Fibroblast of skin of left quadriceps (primary cell): Measurements from ENCODE around the gene IGF2R.
"Not testable (repeated sequence)": the region's sequence is repeated elsewhere in the genome, so short reads cannot be mapped to it uniquely, and the experiment has no call there.

Source experiments
- DNase-seq, 2 experiments: peaks; one replicate each; pipeline ENCODE4 v3.0.0-alpha.2; 2013; ENCODE audit warnings: low read depth in 2 of 2

Gene IGF2R

DNA sequence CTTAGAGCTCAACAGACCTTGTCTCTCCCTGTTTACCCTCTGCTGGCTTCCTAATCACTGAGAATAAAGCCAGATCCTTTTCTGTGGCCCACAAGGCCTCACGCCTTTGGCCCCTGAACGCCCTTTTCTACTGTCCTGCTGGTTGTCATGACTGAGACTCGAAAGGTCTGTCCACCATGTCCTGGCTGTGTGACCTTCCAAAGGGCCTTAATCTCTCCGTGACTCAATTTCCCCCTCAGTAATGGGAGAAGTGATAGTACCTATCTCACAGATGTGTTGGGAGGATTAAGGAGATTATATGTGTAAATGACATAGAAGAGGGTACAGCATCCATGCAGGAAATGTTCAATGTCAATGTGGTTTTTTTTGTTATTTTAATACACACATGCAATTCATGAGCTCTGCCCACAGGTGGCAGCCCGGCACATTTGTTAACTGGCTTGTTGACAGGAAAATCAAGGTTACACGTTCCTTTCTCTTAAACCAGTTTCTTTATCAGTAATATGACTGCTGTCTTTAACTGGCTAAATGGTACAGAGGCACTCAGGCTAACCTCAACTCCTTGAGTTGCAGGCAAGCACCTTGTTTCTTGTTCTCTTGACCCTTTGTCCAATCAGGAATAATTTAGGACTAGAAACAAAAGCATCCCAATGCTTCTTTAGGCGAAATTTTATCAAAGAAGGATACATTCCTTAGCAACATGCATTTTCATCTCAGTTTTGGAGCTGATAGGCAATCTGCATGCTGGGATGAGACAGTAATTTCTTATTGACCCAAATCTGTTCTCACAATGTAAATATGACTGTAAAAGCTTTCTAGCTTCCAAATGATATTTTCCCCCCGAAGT is 169.3 kb downstream of the IGF2R start:
- DNase-seq = peak; percentile 37 to 45

DNA sequence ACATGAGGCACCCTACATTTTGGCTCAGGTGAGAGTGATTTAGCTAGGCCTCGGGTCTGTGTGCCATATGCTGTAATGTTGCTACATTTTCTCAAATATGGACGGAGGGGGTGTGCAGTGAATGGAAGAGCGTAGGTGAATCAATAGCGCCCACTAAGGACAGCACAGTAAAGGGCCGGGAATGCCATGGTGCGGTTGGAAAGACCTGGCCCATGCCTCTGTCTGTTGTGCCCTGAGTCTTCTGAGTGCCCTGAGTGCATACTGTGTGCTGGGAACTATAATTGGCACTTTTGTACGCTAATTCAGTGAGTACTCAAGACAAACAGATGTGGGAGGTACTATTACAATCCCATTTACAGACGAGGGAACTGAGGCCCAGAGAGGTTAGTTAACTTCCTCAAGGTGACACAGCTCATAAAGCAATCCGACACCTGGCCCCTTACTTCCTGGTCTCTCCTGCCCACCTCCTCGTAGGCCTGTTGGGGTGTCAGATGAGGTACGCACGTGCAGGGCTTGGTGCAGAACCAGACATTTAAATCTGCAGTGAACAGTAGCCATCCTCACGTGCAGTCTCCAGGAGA is 170.0 kb downstream of the IGF2R start:
- DNase-seq = no peak

DNA sequence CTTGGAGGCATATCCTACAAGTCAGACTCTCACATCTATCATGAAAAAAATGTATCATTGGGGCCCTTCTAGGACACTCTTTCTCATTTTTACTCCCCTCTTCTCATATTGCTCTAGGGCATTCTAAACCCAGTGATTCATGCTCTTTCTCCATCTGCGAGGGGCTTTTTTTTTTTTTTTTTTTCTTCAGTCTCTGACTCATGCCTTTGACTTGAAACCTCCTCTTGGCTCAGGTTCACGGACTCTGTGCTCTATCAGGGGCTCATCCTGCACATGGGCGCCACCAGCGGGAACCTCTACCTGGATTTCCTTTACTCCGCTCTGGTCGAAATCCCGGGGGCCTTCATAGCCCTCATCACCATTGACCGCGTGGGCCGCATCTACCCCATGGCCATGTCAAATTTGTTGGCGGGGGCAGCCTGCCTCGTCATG is 170.6 kb downstream of the IGF2R start:
- DNase-seq = peak; percentile 88 to 89

DNA sequence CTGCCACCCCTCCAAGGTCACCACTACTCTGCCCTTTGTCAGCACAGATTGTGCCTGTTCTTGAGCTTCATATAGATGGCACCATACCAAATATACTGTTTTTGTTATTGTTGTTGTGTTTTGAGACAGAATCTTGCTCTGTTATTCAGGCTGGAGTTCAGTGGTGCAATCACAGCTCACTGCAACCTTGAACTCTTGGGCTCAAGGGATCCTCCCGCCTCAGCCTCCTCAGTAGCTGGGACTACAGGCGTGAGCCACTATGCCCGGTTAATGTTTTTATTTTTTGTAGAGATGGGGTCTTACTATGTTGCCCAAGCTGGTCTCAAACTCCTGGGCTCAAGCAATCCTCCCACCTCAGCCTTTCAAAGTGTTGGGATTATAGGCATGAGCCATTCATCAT is 171.6 kb downstream of the IGF2R start:
- not testable (repeated sequence) for DNase-seq

DNA sequence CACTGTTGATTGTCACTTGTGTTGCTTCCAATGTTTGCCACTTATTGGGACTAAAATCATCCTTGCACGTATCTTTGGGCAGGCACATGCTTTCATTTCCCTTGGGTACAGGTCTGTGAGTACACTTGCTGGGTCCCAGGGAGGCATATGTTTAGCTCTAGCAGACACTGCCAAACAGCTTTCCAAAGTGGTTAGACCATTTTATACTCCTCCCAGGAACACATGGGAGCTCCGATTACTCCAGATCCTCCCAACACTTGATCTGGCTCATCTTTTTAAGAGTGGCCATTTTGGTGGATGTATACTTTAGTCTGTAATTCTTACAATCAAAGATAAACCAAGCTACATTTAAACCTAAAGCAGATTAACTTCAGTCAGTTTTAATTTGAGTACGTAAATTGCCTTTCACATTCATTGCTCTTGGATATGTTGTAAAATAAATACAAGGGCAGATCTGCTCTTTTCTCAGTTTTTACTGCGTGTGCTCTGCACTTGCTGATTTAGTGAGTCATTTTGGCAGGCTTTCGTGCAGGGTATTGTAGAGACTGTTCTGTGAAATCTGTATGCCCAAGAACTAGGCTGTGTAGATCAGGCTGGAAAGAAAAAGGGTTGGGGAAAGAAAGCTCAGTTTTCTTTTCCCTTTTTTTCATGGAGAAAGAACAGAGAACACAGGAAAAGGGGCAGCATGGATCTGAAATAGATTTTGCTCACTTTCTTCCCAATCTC is 172.3 kb downstream of the IGF2R start:
- peak; percentile 29 to 34 for DNase-seq

DNA sequence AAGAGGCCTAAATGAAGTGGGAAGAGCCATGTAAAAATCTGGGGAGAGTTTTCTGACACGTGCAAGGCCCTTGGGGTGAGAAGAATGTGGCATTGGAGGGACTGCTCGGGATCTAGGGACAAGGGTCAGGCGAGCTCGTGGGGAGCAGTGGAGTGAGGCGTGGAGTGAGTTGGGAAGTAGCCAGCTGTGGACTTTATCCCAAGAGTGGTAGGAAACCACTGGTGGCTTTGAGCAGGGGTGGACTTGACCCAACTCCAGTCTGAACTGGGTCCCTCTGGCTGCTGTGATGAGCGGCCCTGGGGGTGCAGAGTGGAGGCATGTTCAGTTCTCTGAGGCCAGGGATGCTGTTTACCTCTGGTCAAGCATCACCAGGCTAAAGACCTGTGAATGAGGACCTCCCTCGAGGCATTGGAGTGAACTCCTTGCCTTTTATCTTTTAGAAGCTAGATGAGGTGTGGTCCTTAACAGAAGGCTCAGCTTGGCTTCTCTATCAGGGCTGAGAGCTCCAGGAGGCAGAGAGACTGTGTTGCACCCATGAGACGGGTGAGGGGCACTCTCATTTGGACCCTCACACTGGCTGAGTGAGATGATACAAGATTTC is 173.3 kb downstream of the IGF2R start:
- DNase-seq = no peak

DNA sequence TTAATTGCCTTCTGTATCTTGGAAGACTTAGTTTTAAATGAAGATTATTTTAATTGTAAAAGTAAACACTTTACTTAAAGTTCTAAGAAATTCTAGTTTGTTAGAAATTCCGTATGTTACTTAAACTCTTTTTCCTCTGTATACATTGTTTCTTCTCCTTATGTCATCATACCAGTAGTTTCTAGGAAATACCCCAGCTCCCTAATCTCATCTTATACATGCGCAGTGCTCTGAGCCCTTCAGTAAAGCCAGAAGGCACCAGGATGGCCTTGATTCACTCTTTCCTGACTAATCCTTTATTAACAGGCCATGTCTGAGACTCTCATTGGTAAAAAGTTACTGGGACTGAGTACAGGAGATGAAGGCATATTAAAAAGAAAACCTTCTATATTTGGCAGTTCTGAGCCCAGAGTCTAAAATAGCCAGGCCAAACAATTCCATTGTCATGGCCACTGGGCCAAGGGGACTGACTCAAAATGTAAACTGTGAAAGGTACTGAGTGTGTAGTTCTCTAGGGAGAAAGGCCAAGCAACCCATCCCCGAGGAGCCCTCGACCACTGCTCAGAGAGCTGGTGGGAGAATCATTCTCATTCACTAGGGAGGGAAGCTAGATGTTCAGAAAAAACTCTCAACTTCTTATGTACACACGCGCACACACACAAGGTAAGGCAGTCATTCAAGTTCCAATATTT is 177.7 kb downstream of the IGF2R start:
- DNase-seq = no peak

DNA sequence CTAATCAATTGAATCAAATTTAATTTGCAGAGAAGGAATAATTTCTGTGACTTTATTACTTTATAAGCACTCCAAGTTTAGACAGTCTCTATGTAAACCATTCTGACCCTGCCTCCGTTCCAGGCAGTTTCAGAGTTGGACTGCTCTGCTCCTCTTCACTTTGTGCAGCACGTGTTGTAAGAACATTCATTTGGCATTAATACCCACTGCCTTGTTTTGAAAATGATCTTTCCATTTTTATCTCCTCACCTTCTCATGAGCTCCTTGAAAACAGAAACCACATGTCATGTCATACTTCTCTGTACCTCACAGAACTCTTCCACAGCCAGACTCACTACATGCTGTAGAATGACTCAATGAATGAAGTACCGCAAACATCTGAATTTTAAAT is 178.3 kb downstream of the IGF2R start:
- DNase-seq = no peak

DNA sequence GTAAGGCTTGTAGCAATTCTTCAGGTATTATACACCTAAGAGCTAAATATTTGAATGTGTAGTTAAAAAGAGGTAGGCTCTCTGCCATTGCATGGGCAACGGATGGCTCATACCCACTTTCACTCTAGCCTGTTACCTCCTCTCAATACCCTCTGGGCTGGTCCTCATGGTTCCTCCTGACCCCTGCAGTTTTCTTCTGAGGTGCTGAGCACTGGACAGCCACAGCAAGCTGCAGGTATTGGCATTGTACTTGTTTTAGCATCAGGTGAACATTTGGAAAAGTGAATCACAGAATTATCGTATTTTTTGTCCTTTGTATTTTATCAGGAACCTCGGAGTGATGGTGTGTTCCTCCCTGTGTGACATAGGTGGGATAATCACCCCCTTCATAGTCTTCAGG is 185.6 kb downstream of the IGF2R start:
- DNase-seq = no peak

DNA sequence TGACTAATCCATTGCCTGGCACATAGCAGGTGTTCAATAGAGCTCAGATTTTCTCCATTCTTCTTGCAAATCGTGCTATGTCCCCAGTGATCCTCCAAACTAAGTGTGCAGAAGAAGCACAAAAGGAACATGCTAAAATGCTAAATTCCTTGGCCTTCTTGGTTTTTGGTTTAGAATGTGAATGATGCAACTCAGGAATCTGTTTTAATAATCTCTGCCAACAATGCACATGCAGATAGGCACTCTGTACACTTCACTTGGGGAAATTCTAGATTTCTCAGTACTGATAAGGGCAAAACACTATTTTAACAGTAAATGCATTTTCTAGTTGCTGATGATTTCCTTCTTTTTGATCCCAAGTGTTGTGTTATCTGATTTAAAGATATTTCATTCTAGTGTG is 188.0 kb downstream of the IGF2R start:
- no peak for DNase-seq

DNA sequence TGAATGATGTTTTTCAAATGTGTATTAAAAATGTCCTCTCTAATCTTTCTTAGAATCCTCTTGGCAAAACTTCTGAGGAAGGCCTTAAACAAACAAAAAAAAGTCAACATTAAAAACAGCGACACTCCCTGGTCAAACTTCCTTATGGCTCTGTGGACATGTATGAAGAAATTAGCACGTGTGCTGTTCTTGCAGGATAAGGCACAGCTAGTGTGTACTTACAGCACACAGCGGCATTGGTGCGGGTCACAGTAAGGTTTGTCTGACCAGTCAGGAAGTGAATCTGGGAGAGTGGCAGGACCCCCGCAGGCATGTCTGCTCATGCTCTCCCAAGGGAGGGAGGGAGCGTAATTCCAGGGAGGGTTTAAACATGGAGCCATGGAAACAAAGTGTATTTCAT is 191.6 kb downstream of the IGF2R start:
- DNase-seq = no peak
